Activated CD8-positive, alpha-beta T cell treated with anti-CD3 and anti-CD28 coated beads, Interleukin-2, amount 10 ng/mL, durations not matched to agents 7 days and 5 days (primary cell): Measurements from ENCODE around the gene STXBP6. TPM values are rescaled to one million over a fixed set of nuclear protein-coding genes. Genes with fewer than 3 reads are reported as not detected.

Source experiments
- ATAC-seq: fragments of 150-1000 bp; cut with Tn5 transposase; one replicate; pipeline ENCODE4 v1.10.0; 2021; ENCODE audit warnings: moderate library complexity
- CTCF ChIA-PET: fragments of 350-600 bp; sonication (Branson Sonifier 250); formaldehyde crosslinking; loops from one replicate; lab custom pipeline; 2021; ENCODE audit warnings: antibody characterized with exemption; lab: Charles Lee
- POLR2A ChIA-PET: fragments of 350-600 bp; sonication (Branson Sonifier 250); formaldehyde crosslinking; loops from one replicate; lab custom pipeline; 2021; ENCODE audit warnings: antibody characterized with exemption; lab: Charles Lee
- DNase-seq: peaks from one replicate; pipeline ENCODE4 v3.0.0-alpha.2; 2020
- H3K27ac Mint-ChIP-seq: one replicate; pipeline ENCODE4 v1.8.0; 2021; ENCODE audit warnings: mild to moderate bottlenecking, mixed read lengths
- H3K27me3 Mint-ChIP-seq: one replicate; pipeline ENCODE4 v1.8.0; 2021; ENCODE audit warnings: low read depth, mixed read lengths
- H3K36me3 Mint-ChIP-seq: one replicate; pipeline ENCODE4 v1.8.0; 2021; ENCODE audit warnings: low read depth, mixed read lengths
- H3K4me1 Mint-ChIP-seq: one replicate; pipeline ENCODE4 v1.8.0; 2021; ENCODE audit warnings: low read depth, mixed read lengths
- H3K4me3 Mint-ChIP-seq: one replicate; pipeline ENCODE4 v1.8.0; 2021; ENCODE audit warnings: mild to moderate bottlenecking, mixed read lengths
- H3K9me3 Mint-ChIP-seq: one replicate; pipeline ENCODE4 v1.8.0; 2022; ENCODE audit warnings: mixed read lengths; ENCODE audit not compliant: insufficient read depth
- total RNA-seq, 2 experiments: library from RNA; stranded (reverse); gene quantifications; one replicate each; pipeline ENCODE4 v1.2.3, GENCODE V29; 2021

STXBP6 gene
- total RNA-seq, 2 experiments from 2014 or later = not detected

GRCh38 chr14:24913746-24914145 is 136.2 kb downstream of the STXBP6 start:
- H3K27me3 Mint-ChIP-seq = peaks cover 15% of the 10 kb centered on the region
- H3K4me1 Mint-ChIP-seq = no peaks in the 10 kb centered on the region
- no peaks in the 10 kb centered on the region for H3K36me3 Mint-ChIP-seq
- ATAC-seq = no peak
- H3K27ac Mint-ChIP-seq = no peak overlapping the region
- ChIA-PET POLR2A (no interaction called here), CTCF (no interaction called here)
- no peak overlapping the region for H3K4me3 Mint-ChIP-seq
- no peaks in the 10 kb centered on the region for H3K9me3 Mint-ChIP-seq
- no peak for DNase-seq

GRCh38 chr14:24913021-24913420 is 136.9 kb downstream of the STXBP6 start:
- Mint-ChIP-seq H3K27ac (no peak overlapping the region), H3K4me1 (no peaks in the 10 kb centered on the region), H3K4me3 (no peak overlapping the region), H3K27me3 (peaks cover 14% of the 10 kb centered on the region), H3K9me3 (no peaks in the 10 kb centered on the region), H3K36me3 (no peaks in the 10 kb centered on the region)
- ChIA-PET CTCF (no interaction called here), POLR2A (no interaction called here)
- ATAC-seq (no peak), DNase-seq (no peak)

- ATAC-seq (no peak), DNase-seq (no peak)
- ChIA-PET CTCF (interaction anchor here (0.9 kb wide), 1 partner anchor 222 kb away, joined by 3 read pairs; no protein-coding TSS in a partner anchor), POLR2A (no interaction called here)
- Mint-ChIP-seq H3K27ac (no peak overlapping the region), H3K27me3 (peaks cover 18% of the 10 kb centered on the region), H3K4me3 (no peak overlapping the region), H3K36me3 (no peaks in the 10 kb centered on the region), H3K4me1 (no peaks in the 10 kb centered on the region), H3K9me3 (no peaks in the 10 kb centered on the region)
These were observed 138.4 kb downstream of the STXBP6 start for GRCh38 chr14:24911324-24912109.

GRCh38 chr14:24910408-24910986 is 139.4 kb downstream of the STXBP6 start:
- no peak for ATAC-seq
- POLR2A ChIA-PET = no interaction called here
- no peaks in the 10 kb centered on the region for H3K4me1 Mint-ChIP-seq
- no peak overlapping the region for H3K4me3 Mint-ChIP-seq
- DNase-seq = no peak
- H3K27ac Mint-ChIP-seq = no peak overlapping the region
- CTCF ChIA-PET = no interaction called here
- H3K9me3 Mint-ChIP-seq = no peaks in the 10 kb centered on the region
- no peaks in the 10 kb centered on the region for H3K36me3 Mint-ChIP-seq
- peaks cover 18% of the 10 kb centered on the region for H3K27me3 Mint-ChIP-seq

- ChIA-PET POLR2A (interaction anchor here (0.6 kb wide), 1 partner anchor 365 kb away, joined by 5 read pairs; no protein-coding TSS in a partner anchor), CTCF (no interaction called here)
- H3K27me3 Mint-ChIP-seq = peaks cover 19% of the 10 kb centered on the region
- H3K4me3 Mint-ChIP-seq = no peak overlapping the region
- ATAC-seq (no peak), DNase-seq (no peak)
- no peak overlapping the region for H3K27ac Mint-ChIP-seq
- no peaks in the 10 kb centered on the region for H3K4me1 Mint-ChIP-seq
- H3K36me3 Mint-ChIP-seq = no peaks in the 10 kb centered on the region
- no peaks in the 10 kb centered on the region for H3K9me3 Mint-ChIP-seq
These were observed 140.2 kb downstream of the STXBP6 start for GRCh38 chr14:24909523-24910302.

- Mint-ChIP-seq H3K4me1 (no peaks in the 10 kb centered on the region), H3K9me3 (no peaks in the 10 kb centered on the region), H3K27me3 (peaks cover 15% of the 10 kb centered on the region), H3K27ac (no peak overlapping the region), H3K4me3 (no peak overlapping the region), H3K36me3 (no peaks in the 10 kb centered on the region)
- DNase-seq (no peak), ATAC-seq (no peak)
- POLR2A ChIA-PET = interaction anchor here (0.6 kb wide), 1 partner anchor 366 kb away, joined by 5 read pairs; no protein-coding TSS in a partner anchor
- CTCF ChIA-PET = no interaction called here
These were observed 141.2 kb downstream of the STXBP6 start for GRCh38 chr14:24908592-24909236.

GRCh38 chr14:24904533-24904932 is 145.4 kb downstream of the STXBP6 start:
- ATAC-seq (no peak), DNase-seq (no peak)
- no peaks in the 10 kb centered on the region for H3K4me1 Mint-ChIP-seq
- POLR2A ChIA-PET = no interaction called here
- H3K27ac Mint-ChIP-seq = no peak overlapping the region
- H3K36me3 Mint-ChIP-seq = no peaks in the 10 kb centered on the region
- CTCF ChIA-PET = no interaction called here
- H3K27me3 Mint-ChIP-seq = peaks cover 23% of the 10 kb centered on the region
- no peak overlapping the region for H3K4me3 Mint-ChIP-seq
- H3K9me3 Mint-ChIP-seq = no peaks in the 10 kb centered on the region

GRCh38 chr14:24903337-24903736 is 146.6 kb downstream of the STXBP6 start:
- no peak overlapping the region for H3K4me3 Mint-ChIP-seq
- peaks cover 23% of the 10 kb centered on the region for H3K27me3 Mint-ChIP-seq
- ChIA-PET POLR2A (no interaction called here), CTCF (no interaction called here)
- no peaks in the 10 kb centered on the region for H3K4me1 Mint-ChIP-seq
- H3K36me3 Mint-ChIP-seq = no peaks in the 10 kb centered on the region
- no peaks in the 10 kb centered on the region for H3K9me3 Mint-ChIP-seq
- no peak for ATAC-seq
- no peak for DNase-seq
- no peak overlapping the region for H3K27ac Mint-ChIP-seq

- Mint-ChIP-seq H3K27ac (no peak overlapping the region), H3K9me3 (no peaks in the 10 kb centered on the region), H3K27me3 (peaks cover 11% of the 10 kb centered on the region), H3K4me1 (no peaks in the 10 kb centered on the region), H3K4me3 (no peak overlapping the region), H3K36me3 (no peaks in the 10 kb centered on the region)
- ChIA-PET POLR2A (interaction anchor here (0.6 kb wide), 1 partner anchor 235 kb away, joined by 4 read pairs; no protein-coding TSS in a partner anchor), CTCF (no interaction called here)
- ATAC-seq (no peak), DNase-seq (no peak)
These were observed 149.5 kb downstream of the STXBP6 start for GRCh38 chr14:24900269-24901100.

- H3K4me1 Mint-ChIP-seq = no peaks in the 10 kb centered on the region
- no peaks in the 10 kb centered on the region for H3K9me3 Mint-ChIP-seq
- H3K27me3 Mint-ChIP-seq = peaks cover 9% of the 10 kb centered on the region
These were observed 152.2 kb downstream of the STXBP6 start for GRCh38 chr14:24897793-24898192.

GRCh38 chr14:24895622-24896021 is 154.3 kb downstream of the STXBP6 start:
- ChIA-PET POLR2A (no interaction called here), CTCF (no interaction called here)
- DNase-seq (no peak), ATAC-seq (no peak)
- Mint-ChIP-seq H3K27me3 (peaks cover 4% of the 10 kb centered on the region), H3K4me3 (no peak overlapping the region), H3K27ac (no peak overlapping the region), H3K9me3 (no peaks in the 10 kb centered on the region), H3K4me1 (no peaks in the 10 kb centered on the region), H3K36me3 (no peaks in the 10 kb centered on the region)

More at GRCh38 chr14:24897793-24898192, 152.2 kb downstream of the STXBP6 start:
- ChIA-PET POLR2A (no interaction called here), CTCF (no interaction called here)
- no peak overlapping the region for H3K27ac Mint-ChIP-seq
- no peaks in the 10 kb centered on the region for H3K36me3 Mint-ChIP-seq
- ATAC-seq (no peak), DNase-seq (no peak)
- no peak overlapping the region for H3K4me3 Mint-ChIP-seq
